Measurements from ENCODE around the gene MED27. TPM values are rescaled to one million over a fixed set of nuclear protein-coding genes. Genes with fewer than 3 reads are reported as not detected.
A peak's percentile ranks its signal among the peaks of the same experiment; 100 is the strongest.

The MED27 gene
- total RNA-seq, 2 donors from 2014 or later: 29.8 to 37.0 TPM

- Histone ChIP-seq H3K36me3 (ENCODE audit: control insufficient read depth, insufficient read depth, low read length) (no peaks in the 10 kb centered on the region), H3K9ac (ENCODE audit: extremely low read depth, low read length, poor library complexity, severe bottlenecking) (no peak overlapping the region), H3K4me1 (ENCODE audit: control insufficient read depth, insufficient read depth, low read length) (no peaks in the 10 kb centered on the region), H3K4me3 (ENCODE audit: low read length) (no peak overlapping the region), H3K27ac (ENCODE audit: low read depth, low read length) (no peak overlapping the region), H3K27me3 (ENCODE audit: control insufficient read depth, insufficient read depth, low read length, poor library complexity, severe bottlenecking) (no peaks in the 10 kb centered on the region), H3K9me3 (ENCODE audit: control insufficient read depth, low read length) (no peaks in the 10 kb centered on the region)
- Mint-ChIP-seq H3K27ac (no peak overlapping the region), H3K27me3 (ENCODE audit: insufficient read depth) (no peaks in the 10 kb centered on the region), H3K4me1 (peaks cover 11% of the 10 kb centered on the region), H3K4me3 (no peak overlapping the region), H3K36me3 (ENCODE audit: low read depth) (peaks cover 5% of the 10 kb centered on the region), H3K9me3 (no peaks in the 10 kb centered on the region)
- TF ChIP-seq CTCF (conservative IDR thresholded peaks at IDR 0.05): no peak
- 86 to 97% methylated on average over 2 of the region's 2 CpGs for WGBS, 2 experiments (ENCODE audit: insufficient coverage in 1 of 2, insufficient read length in 1 of 2)
- DNase-seq: no peak
These were observed 133.5 kb downstream of the MED27 start for GRCh38 chr9:131946180-131946579.

- H3K36me3 ChIP-seq (ENCODE audit: control insufficient read depth, insufficient read depth, low read length): peaks cover 1% of the 10 kb centered on the region
- no peaks in the 10 kb centered on the region for H3K4me1 ChIP-seq (ENCODE audit: control insufficient read depth, insufficient read depth, low read length)
- WGBS, 2 experiments (ENCODE audit: insufficient coverage in 1 of 2, insufficient read length in 1 of 2): 90 to 98% methylated on average over 5 to 12 of the region's 12 CpGs
- H3K27ac ChIP-seq (ENCODE audit: low read depth, low read length): no peak overlapping the region
- no peak for TF ChIP-seq CTCF (conservative IDR thresholded peaks at IDR 0.05)
- no peaks in the 10 kb centered on the region for H3K9me3 Mint-ChIP-seq
- H3K27me3 Mint-ChIP-seq (ENCODE audit: insufficient read depth): no peaks in the 10 kb centered on the region
- H3K27ac Mint-ChIP-seq: peak overlapping the region; percentile 80
- no peak overlapping the region for H3K9ac ChIP-seq (ENCODE audit: extremely low read depth, low read length, poor library complexity, severe bottlenecking)
- H3K4me1 Mint-ChIP-seq: peaks cover 11% of the 10 kb centered on the region
- H3K4me3 Mint-ChIP-seq: no peak overlapping the region
- H3K27me3 ChIP-seq (ENCODE audit: control insufficient read depth, insufficient read depth, low read length, poor library complexity, severe bottlenecking): no peaks in the 10 kb centered on the region
- H3K9me3 ChIP-seq (ENCODE audit: control insufficient read depth, low read length): no peaks in the 10 kb centered on the region
- H3K36me3 Mint-ChIP-seq (ENCODE audit: low read depth): peaks cover 10% of the 10 kb centered on the region
- H3K4me3 ChIP-seq (ENCODE audit: low read length): no peak overlapping the region
- DNase-seq: no peak
These were observed 136.3 kb downstream of the MED27 start for GRCh38 chr9:131943351-131943841.

GRCh38 chr9:131942146-131942720, 137.4 kb downstream of the MED27 start:
- H3K9me3 ChIP-seq (ENCODE audit: control insufficient read depth, low read length): no peaks in the 10 kb centered on the region
- Mint-ChIP-seq H3K4me1 (peaks cover 11% of the 10 kb centered on the region), H3K4me3 (no peak overlapping the region), H3K9me3 (no peaks in the 10 kb centered on the region), H3K27me3 (ENCODE audit: insufficient read depth) (no peaks in the 10 kb centered on the region), H3K36me3 (ENCODE audit: low read depth) (peaks cover 16% of the 10 kb centered on the region), H3K27ac (no peak overlapping the region)
- H3K4me1 ChIP-seq (ENCODE audit: control insufficient read depth, insufficient read depth, low read length): no peaks in the 10 kb centered on the region
- H3K27ac ChIP-seq (ENCODE audit: low read depth, low read length): no peak overlapping the region
- no peaks in the 10 kb centered on the region for H3K27me3 ChIP-seq (ENCODE audit: control insufficient read depth, insufficient read depth, low read length, poor library complexity, severe bottlenecking)
- 86 to 87% methylated on average over 3 to 4 of the region's 5 CpGs for WGBS, 2 experiments (ENCODE audit: insufficient coverage in 1 of 2, insufficient read length in 1 of 2)
- no peak overlapping the region for H3K4me3 ChIP-seq (ENCODE audit: low read length)
- no peak for TF ChIP-seq CTCF (conservative IDR thresholded peaks at IDR 0.05)
- DNase-seq: no peak
- peaks cover 11% of the 10 kb centered on the region for H3K36me3 ChIP-seq (ENCODE audit: control insufficient read depth, insufficient read depth, low read length)
- no peak overlapping the region for H3K9ac ChIP-seq (ENCODE audit: extremely low read depth, low read length, poor library complexity, severe bottlenecking)

Data from endodermal cell (in vitro differentiated cells).